ENCODE data around the gene DNAJC8.

Gene DNAJC8

GRCh38 chr1:28170001-28170596 lies 62.7 kb downstream of the DNAJC8 start:
- DNase-seq, result no peak

DNA sequence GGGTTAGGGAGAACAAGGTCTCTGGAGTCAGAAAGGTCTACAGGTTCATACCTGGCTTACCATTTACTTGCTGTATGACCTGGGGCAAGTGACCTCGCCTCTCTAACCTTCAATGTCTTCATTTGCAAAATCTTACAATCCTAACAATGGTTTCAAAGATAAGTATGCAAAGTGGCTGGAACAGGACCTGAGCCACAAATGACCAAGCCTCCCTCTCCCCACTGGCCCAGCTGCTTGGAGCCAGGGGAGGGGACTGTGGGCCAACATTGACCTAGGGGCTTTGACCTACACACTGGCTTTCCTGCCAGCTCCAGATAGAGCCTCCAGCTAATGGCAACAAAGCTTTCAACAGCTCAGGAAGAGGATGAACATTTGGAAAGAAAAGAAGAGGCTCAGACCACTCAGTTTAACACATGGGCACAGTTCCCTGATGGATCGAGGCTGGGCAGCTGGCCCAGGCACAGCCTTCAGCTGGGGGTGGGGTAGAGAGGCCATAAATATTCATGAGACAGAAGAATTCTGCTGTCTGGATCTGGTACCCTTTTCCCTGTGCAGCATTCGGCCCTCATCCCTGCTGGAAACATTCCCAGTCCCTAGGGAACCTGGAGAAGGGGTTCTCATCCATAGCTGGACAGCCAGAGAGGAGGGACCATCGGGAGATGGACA lies 69.2 kb downstream of the DNAJC8 start:
- no peak for DNase-seq

DNA sequence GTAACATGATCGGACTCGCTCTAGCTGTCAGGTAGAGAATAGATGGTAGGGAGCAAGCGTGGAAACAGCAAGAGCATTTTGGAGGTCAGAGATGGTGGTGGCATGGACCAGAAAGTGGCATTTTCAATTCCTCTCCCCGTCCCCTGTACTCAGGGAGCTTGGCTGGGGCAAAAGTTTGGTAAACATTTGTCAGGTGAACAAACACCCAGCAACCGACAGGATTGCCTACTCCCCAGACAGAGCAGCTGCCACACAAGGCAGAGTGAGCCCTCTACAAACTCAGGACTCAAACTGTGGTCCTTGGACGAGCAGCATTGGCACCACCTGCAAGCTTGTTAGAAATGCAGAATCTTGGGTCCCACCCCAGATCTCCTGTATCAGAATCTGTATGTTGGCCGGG lies 70.7 kb downstream of the DNAJC8 start:
- no peak for DNase-seq

DNA sequence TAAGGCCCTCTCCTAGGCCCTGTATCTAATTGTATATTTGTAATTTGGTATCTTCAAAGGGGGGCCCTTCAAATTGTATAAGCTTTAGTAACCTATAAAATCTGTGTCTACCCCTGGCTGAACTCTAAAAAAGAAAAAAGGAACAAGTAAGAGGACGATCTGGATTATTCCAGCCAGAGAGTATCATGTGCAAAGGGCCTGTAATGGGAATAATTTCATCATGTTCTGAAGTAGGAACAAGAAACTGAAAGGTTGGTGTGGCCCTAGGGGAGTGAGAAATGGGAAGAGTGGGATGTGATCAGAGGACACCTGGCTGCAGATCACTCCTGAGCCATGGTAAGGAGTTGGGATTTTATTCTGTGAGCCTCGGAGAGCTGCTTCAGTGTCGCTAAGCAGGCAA lies 71.1 kb downstream of the DNAJC8 start:
- no peak for DNase-seq

DNA sequence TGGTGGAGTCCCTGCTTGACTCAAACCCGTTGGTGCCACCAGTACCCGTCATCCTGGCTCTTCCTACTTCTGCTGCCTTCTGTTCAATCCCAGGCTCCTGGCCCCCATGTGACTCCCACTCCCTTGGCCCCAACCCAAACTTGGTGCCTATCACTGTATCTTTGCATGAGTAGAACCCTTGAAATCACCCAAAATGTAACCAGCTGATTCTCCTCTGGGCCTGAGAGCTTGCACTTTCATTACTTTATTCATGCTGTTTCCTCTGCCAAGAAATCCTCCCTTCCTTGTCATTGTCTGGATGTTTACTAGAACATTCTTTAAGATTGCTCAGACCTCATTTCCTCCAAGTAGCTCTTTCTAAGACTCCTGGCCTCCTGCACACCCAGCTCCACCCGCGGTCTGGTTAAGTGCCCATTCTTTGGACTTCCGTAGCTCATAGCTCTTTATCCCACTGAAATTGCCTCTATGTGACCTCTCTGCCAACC lies 72.0 kb downstream of the DNAJC8 start:
- DNase-seq, result no peak

DNA sequence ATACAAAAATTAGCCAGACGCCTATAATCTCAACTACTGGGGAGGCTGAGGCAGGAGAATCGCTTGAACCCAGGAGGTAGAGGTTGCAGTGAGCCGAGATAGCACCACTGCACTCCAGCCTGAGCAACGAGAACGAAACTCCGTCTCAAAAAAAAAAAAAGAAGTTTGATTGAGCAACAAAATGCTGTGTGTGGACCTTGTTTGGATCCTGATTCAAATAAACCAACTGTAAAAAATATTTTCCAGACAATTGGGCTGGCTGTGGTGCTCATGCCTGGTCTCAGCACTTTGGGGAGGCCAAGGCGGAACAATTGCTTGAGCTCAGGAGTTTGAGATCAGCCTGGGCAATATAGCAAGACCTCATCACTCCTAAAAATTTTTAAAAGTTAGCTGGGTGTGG lies 73.1 kb downstream of the DNAJC8 start:
- DNase-seq, result no peak

GRCh38 chr1:28159243-28159642 lies 73.6 kb downstream of the DNAJC8 start:
- no peak for DNase-seq

GRCh38 chr1:28157894-28158293 lies 74.9 kb downstream of the DNAJC8 start:
- DNase-seq, result no peak

- no peak for DNase-seq
Measured at GRCh38 chr1:28156821-28157220, 76.0 kb downstream of the DNAJC8 start.

- DNase-seq, result no peak
Measured at GRCh38 chr1:28155628-28156027, 77.2 kb downstream of the DNAJC8 start.

DNA sequence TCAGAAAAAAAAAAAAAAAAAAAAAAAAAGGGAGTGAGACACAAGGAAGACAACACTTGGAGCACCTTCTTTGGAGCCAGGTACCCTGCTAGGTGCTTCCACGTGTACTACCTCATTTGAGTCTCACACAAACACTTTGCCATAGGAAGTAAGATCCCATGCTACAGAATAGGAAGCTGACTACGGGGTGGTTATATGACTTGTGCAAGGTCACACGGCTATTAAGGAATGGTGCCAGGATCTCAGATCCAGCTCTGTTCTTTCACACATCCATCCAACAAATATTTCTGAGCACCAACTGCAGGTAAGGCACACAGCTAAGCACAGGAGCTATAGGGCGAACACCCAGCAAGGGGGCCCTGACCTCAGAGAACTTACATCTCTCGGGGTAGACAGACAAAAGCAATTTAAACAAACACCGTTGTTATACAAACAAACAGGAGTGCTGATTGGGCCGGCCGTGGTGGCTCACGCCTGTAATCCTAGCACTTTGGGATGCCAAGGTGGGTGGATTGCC lies 78.7 kb downstream of the DNAJC8 start:
- no peak for DNase-seq
